Kidney glomerular epithelial cell (primary cell): ENCODE data around the gene PKP3.

Source experiments
- DNase-seq: peaks from one replicate; lab custom pipeline; 2025; lab: John Stamatoyannopoulos, UW

Gene PKP3

DNA sequence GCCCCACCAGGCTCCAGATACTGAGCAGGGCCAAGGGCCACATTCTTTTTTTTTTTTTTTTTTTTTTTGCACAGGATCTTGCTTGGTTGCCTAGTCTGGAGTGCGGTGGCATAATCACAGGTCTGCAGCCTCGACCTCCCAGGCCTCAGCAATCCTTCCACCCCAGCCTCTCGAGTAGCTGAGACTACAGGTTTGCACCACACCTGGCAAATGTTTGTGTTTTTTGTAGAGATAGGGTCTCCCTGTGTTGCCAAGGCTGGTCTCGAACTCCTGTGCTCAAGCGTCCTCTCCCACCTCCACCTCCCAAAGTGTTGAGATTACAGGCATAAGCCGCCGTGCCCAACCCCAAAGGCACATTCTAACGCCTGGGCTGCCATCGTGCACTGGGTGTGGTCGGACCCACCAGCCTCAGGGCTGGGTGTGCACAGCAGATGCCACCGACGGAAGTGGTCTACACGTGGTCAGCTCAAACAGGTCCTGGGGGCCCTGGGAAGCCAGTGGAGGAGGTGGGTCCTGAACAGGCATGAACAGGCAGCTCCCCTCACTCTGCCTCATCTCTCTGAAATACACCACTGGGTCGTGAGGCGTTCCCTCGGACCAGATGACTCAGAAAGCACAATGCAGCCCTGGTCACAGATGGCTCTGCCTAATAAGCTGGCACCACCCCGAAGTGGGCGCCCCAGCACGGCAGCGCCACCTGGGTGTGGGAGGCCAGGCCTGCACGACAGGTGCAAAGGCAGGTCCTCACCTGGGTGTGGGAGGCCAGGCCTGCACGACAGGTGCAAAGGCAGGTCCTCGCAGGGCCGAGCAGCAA, 29.9 kb upstream of the PKP3 start:
- DNase-seq = no peak

DNA sequence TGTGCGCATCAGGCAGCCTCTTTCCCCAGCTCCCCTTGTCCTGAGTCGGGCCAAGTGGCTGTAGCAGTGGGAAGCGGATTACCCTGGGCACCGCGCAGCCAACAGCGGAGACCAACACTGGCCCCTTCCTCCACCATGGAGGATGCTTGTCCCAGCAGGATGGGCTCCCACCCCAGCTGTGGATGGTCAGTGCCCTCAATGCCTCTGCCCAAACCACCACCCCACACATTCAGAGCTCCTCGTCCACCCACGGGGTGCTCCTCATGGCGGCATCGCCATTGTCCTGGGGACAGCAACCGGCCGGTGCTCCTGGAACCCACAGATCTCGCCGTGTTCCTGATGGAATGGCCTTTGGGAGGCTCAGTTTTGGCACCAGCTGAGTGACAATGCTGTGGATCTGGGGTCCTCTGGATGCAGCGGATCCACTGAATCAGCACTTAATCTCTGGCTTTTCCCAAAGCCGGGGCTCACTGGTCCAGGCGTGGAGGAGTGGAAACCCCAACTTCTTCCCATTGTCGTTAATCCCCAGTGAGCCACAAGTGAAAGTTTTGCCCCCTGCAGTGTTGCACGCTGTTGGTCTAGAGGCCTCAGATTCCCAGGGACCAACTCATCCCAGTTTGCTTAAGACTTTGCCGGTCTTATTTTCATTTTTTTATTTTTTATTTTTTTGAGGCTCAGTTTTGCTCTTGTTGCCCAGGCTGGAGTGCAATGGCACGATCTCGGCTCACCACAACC, 28.9 kb upstream of the PKP3 start:
- no peak for DNase-seq

DNA sequence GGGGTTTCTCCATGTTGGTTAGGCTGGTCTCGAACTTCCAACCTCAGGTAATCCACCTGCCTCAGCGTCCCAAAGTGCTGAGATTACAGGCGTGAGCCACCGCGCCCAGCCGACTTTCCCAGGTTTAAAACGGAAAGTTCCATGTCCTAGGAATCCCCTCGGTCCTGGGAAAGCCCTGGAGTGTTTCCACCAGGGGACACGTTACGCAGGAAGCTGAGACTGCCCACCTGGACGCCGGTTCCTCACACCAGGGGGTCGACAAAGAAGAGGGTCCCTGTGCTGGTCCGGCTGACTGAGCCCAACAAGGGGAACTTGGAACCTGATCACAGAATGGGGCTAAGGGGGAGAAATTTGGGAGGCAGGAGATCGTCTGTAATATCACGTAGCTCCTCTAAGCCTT, 28.2 kb upstream of the PKP3 start:
- no peak for DNase-seq

GRCh38 chr11:367956-368413, 26.0 kb upstream of the PKP3 start:
- no peak for DNase-seq

DNA sequence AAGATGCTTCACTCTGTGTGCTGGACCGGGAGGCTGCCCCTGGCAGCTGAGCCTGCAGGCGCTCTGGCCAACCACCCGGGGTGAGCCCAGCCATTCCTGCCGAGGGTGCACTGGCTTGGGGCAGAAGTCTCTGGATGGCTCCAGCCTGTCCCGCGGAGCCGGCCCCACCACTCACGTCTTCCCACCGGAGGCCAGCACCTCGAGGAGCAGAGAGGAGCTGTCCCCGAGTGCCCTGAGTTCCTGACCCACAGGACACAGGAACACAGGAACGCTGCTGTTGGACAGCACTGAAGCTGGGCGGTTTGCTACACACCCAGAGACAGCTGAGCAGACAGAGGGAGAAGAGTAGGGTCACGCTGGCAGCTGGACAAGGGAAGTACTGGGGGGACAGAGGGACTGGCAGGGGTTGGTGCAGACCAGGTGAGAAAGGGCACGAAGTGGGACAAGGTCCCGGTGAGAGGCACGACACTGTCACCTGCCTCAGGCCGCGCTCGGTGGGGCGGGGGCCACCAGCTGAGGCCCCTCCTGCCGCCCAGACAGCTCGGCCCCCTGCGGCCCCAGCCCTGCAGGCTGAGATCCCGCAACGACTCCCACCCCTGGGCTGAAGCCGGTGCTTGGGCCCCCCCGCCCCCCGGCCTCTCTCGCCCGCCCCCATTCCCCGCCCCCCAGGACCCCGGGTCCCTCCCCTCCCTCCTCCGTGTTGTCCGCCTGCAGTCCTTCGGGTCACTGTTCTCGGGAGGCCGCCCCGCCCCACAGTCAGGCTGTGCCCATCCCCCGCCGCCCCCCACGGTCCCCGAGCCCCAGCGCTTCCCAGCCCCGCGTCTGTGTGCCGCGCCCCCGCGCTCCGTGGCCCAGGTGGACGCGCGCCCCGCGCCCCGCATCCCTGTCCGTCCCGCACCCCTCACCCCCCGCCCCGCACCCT, 25.3 kb upstream of the PKP3 start:
- DNase-seq = no peak

GRCh38 chr11:369336-370018, 24.5 kb upstream of the PKP3 start, which contains the start of gene B4GALNT4:
Gene B4GALNT4, plus strand, starts transcription at chr11:369499. Its CDS starts 305 bp downstream, at chr11:369804.
- no peak for DNase-seq

DNA sequence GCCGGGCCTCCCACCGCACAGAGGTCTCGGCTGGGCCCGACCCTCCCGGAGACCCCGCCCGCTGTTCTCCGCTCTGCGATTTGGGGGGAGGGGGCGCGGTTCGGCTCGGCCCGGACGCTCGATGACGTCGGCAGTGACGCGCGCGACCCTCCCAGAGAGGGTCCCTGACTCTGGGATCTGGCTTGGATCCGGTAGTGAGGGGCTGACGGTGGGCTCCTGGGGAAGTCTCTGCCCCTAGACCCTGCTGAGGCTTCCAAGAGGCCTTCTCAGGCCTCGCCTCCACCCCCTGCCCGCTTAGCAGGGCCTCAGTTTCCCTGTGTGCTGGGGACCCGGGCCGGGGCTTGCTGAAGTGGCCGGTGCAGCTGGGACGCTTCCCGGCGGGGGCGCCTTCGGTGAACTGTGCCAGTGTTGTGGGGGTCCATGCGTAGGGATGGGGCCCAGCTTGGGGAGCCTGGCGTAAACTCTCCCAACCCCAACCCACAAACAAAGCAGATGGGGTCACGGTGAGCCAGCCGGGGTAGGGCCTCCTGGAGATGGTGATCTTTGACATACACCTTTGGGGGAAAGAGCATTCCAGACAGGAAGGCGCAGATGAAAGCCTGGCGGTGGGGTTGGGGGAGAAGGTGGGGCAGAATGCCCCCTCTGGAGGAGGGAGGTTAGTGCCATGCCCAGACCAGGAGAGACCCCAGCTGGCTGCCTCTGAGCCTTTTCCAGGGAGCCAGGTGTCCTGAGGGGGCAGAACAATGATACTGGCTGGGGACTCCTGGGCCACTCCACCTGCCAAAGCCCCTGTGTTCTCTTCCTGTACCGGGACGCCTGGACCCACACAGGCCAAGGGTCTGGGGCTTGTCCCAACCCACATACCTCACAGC, 23.7 kb upstream of the PKP3 start:
- DNase-seq = no peak

- no peak for DNase-seq
Measured at GRCh38 chr11:371051-371450, 23.0 kb upstream of the PKP3 start.

DNA sequence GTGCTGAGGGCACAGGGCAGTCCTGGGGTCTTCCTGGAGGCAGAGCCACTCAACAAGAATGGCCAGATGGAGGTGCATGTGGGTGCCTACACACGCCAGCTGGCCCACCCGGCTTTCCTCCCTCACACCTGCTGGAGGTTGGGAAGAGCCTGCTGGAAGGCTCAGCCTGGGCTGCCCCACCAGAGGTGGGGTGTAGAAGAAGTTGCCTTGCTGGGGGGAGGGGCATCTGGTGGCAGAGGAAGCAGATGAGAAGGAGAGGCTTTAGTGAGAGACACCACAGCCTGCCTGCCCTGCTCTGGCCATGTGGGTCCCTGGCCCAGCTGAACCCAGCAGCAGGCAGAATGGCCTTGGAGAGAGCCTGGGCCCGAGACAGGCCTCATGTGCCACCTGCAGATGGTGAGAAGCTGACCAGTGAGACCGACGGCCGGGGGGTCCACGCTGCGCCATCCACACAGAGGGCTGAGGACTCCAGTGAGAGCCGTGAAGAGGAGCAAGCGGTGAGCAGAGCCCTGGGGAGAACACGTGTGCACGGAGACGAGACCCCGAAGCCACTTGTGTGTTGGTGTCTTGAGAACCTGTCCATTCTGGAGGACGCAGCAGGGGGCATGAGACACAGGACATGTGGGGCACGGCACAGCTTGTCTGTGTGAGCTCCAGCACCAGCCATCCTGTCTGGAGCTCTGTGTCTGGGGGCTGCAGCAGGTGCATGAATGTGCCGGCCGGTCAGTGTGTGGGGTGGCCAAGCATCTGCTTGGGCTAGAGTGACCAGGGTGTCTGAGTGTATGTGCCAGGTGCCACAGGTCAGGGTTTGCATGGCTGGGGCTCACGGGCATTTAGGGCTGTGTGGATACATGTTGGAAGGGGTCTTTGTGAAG, 22.1 kb upstream of the PKP3 start:
- DNase-seq = no peak

- no peak for DNase-seq
Measured at GRCh38 chr11:372809-373715, 20.9 kb upstream of the PKP3 start.

DNA sequence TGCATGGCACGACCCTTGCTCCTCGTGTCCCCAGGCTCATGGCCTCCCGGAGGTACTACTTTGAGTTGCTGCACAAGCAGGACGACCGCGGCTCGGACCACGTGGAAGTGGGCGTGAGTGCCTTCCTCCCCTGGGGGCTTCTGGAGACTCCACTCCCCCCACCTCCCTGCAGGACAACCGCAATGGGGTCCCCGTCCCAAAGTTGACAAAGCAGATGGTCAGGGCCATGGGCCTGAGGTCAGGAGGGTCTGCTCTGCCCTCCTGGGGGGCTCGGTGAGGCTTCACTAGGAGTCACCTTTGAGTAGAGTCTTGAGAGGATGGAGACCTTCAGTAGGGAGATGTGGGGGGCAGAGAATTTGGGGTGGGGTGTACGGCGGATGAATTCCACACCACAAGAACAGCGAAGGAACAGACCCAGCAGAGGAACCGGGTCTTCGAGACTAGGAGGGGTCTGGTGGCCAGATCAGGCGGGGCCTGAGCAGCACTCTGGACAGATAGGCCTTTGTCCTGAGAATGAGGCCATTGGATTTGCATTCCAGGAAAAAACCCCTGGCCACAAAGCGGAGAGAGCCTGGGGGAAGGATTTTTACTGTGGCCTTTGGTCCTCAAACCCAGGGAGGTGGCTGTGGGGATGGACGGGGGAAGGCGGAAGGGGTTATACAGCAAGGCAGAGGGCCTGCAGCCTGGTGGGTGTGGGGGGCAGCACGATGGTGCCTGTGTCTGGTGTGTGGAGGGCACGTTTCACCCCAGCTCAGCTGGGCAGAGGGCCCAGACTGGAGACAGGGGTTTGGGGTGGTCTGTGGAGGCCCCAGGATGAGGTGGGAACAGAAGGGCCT, 20.1 kb upstream of the PKP3 start:
- DNase-seq = no peak

DNA sequence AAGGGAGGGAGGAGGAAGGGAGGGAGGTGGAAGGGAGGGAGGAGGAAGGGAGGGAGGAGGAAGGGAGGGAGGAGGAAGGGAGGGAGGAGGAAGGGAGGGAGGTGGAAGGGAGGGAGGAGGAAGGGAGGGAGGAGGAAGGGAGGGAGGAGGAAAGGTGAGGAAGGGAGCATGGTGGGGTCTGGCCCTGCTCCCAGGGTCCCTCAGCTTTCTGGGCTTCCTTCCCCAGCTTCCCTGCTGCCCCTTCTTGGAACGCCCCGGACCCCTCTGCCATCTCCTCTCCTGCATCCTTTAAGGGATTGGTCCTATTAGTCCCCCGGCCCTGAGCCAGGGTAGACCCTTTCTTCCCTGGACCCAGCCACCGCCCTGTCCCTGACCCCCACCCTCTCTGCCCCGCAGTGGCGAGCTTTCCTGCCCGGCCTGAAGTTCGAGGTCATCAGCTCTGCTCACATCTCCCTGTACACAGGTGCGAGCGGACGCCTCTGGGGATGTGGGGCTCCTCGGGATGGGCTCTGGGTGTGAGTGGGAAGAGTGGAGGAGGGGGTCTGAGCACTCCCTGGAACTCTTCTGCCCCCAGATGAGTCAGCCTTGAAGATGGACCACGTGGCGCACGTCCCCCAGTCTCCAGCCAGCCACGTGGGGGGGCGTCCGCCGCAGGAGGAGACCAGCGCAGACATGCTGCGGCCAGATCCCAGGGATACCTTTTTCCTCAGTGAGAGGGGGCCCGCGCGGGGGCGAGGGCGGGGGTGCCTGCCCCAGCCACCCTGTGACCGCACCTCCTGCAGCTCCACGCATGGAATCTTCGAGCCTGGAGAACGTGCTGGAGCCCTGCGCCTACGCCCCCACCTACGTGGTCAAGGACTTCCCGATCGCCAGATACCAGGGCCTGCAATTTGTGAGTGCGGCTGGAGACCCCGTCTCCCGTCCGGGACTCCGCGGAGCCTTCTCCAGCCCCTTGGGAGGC, 18.7 kb upstream of the PKP3 start:
- no peak for DNase-seq

- no peak for DNase-seq
Measured at GRCh38 chr11:376531-377173, 17.4 kb upstream of the PKP3 start.

GRCh38 chr11:377174-377865, 16.7 kb upstream of the PKP3 start:
- no peak for DNase-seq

GRCh38 chr11:377883-378500, 16.0 kb upstream of the PKP3 start:
- no peak for DNase-seq
